AG20443 (cell line): Measurements from ENCODE around the gene PYGM.
A peak's percentile ranks its signal among the peaks of the same experiment; 100 is the strongest.

Experiments
- DNase-seq: peaks from one replicate; pipeline ENCODE4 v3.0.0; 2012; ENCODE audit warnings: low spot score, mixed read lengths

PYGM gene

DNA sequence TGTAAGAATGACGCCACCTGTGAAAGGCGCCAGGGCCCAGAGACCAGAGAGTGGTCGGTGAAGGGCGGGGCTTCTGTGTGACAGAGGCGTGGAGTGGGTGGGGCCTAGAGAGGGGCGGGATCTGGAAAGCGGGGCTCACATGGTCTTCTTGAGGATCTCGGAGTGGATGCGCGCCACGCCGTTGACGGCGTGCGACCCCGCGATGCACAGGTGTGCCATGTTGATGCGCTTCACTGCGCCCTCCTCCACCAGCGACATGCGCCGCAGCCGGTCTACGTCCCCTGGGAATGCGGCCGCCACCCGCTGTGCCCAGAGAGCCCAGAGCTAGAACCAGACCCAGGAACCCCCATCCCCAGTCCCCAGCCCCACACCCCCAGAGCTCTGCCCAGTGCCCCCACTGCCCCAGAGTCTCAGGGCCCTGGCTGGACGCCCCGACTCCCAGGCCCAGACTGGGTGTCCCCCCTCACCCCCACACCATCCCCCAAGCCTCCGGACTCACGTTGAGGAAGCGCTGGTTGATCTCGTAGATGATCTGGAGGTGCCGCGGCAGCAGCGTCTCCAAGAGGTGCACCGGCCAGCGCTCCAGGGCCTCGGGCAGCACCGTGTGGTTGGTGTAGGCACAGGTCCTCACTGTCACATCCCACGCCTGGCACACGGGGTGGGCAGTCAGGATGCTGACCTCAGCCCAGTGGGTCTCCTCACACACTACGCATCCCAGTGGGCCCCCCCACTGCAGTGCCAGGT, 6.2 kb downstream of the PYGM start:
- no peak for DNase-seq

DNA sequence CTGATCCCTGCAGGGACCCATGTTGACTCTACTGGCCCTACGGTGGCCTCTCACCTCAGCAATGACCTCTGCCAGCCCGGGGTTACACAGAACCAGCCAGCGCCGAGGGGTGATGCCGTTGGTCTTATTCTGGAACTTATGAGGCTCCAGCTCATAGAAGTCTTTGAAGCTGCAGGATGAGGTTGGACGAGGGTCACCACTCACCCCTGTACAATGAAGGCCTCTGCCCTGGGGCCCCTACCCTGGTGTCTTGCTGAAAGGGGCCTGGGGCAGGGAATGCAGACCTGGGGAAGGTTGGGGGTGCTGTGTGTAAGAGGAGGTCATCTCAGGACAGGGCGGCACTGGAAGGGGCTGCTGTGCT, 6.8 kb downstream of the PYGM start:
- DNase-seq: no peak

DNA sequence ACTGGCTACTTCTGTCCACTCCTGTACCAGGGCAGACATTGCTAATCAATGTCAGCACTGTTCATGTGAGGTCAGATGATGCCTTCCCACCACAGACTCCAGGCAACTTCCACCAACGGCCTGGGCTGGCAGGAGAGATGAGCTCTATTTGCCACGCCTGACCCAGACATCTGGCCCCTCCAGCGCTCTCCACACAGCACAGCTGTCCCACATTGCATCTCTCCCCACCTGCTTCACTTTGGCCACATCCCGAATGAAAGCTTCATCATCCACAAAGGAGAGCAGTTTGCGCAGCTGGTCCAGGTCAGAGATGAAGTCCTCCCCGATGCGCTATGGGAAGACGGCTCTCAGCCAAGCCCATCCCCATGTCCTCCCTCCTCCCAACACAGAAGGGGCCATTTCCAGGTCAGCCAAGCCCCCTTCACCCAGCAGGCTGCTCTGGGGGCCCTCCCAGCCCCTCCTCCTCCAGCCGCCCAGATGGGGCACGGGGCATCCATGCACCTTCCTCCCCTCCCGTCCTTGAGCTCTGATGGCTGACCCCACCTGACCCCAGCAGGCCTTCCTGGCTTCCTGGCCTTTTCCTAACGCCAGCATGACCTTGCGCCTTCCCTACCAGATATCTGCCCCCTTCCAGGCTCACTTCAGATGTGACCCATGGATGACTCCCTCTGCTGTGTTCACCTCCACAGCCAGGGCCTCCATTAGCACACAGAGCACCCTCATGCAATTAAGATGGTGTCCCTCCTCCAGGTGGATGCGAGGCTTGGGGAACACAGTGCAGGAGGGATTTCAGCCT, 7.4 kb downstream of the PYGM start:
- DNase-seq: no peak

DNA sequence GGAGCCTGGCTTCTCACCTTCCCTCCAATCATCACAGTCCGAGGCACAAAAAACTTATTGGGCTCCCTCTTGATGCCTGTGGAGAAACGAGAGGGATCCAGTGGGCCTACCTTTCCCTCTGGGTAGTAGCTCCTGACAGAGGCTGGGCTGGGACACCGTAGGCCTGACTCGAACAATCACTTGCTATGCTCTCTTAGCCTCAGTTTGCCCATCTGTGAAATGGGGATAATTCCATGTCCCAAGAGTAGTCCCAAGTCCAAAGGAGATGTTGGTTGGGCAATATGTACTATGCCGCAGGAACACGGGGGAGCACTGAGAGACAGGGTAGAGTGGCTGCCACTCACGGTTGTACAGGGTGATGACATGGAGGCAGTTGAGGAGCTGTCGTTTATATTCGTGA, 8.2 kb downstream of the PYGM start:
- no peak for DNase-seq

DNA sequence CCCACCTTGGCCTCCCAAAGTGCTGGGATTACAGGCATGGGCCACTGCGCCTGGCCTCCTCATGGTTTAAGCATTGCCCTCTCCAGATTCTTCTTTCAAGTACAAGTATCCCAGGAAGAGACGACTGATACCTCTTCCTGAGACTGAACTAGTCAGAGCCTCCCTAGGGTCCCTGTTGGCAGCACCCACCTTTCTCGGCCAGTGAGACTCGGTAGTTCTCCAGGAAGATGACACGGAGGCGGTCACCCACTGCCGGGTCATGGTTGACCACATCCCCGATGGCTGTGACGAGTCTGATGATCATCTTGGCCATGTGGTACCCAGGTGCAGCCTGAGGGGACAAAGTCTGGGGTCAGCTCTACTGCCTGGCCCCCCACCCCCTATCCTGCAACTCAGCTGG, 8.6 kb downstream of the PYGM start:
- no peak for DNase-seq

DNA sequence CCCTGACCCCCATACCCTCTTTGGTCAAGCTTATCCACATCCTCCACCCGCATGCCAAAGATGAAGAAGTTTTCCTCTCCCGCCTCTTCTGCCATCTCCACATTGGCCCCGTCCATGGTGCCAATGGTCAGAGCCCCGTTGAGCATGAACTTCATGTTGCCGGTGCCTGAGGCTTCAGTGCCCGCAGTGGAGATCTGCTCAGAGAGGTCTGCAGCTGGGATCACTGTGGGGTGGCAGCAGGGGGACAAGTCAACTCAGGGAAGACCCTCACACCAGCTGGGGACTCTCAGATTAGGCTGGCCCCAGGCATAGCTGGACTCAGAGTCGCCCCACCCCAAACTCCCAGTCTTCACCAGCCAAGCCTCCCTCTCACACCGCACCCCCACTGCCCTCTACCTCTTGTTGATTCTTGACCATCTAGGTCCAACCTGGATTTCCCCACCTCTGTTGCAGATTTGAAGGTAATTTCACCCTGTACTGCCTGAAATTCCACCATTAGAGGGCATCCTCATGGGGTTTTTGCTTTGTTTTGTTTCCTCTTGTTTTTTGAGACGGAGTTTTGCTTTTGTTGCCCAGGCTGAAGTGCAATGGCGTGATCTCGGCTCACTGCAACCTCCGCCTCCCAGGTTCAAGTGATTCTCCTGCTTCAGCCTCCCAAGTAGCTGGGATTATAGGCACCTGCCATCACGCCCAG, 9.3 kb downstream of the PYGM start:
- no peak for DNase-seq

DNA sequence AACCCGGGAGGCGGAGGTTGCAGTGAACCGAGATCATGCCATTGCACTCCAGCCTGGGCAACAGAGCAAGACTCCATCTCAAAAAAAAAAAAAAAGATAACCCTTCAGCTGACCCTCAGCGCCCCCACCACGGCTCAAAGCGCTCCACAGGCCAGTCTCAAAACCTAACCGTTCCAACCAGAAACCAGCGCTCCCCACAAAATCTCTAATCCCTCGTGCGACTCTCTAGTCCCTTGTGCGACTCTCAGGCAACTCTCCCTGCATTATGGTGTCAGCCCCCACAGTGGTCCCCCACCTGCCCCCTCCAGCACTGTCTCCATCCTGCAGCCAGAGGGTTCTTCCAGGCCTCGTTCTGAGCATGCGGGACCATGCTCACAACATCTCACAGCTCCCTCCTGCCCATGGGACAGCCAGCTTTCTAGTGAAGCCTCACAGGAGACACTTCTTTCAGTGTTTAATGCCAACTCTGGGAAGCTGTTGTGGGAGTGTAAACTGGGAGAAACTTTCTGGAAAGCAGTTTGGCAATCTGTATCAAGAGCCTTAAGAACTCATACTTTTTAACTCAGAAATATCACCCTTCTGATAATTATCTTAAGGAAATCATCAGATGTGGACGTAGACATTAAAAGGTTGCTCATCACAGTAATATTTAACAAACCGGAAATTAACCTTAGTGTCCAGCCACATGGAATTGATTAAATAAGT, 11.7 kb downstream of the PYGM start:
- DNase-seq: peak; percentile 69

DNA sequence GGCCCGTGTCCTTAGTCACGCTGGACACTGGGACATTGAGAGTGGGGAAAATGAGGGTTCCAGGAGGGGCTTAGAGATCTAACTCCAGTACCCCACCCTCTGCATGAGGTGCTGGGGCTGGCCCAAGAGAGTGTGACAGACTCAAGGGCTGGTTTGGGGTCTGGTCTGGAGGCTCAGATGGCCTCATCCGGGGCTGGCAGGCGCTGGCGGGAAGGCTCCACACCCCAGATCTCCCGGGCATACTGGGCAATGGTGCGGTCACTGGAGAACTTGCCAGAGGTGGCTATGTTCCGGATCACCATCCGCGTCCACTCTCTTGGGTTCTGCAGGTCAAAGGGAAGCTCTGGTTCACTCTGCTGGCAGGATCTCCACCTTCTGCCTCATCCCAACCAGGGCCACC, 13.3 kb downstream of the PYGM start:
- DNase-seq: no peak

DNA sequence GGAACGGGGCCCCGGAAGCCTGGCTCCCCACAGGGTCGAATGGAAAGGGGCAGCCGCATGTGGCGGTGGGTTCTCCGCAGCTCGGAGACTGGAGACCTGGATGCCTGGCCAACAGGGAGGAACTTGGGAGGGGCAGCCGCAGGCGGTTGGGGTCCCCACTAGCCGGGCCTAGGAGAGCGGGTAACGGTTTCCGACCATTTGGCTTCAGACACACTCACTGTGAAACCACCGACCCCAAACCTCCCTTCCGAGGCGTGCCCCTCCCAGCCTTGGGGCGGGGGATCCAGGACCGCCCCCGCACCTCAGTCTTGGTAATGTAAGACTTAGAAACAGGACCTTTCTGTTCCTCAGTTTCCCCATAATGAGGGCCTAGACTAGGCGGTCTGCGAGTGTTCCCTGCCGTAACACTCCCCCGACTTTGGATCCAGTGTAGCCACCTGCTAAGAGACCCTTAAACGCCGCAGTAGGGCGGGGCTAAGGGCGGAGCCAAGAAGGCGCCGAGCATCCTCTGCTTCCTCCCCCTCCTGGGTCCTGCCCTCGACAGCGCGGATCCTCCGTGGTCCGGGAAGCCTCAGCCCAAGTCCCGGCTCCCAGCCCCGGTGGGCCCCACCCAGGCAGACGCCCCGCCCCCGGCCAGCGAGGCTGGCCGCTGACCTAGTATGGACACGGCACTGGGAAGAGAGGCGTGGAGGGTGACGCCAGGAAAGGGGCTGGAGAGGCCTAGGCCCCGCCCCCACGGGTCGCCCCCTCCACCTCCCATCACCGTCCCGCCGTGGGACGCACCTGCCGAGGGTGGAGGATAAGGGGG, 14.0 kb downstream of the PYGM start:
- DNase-seq: peak; percentile 89

DNA sequence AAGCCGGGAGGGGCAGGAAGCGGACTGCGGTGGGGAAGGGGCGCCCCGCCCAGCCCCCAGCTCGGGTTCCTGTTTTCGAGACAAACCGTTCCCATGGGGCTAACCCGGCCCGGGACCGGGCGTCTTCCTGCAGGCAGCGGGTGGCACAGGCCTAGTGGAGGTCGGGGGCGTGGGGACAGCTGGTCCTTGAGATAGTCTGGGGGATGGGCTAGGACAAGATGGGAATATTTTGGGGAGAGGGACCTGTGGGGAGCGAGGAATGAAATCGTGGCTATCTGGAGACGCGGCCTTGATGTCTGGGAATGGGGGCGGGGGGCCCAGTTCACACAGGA, 14.6 kb downstream of the PYGM start:
- no peak for DNase-seq

DNA sequence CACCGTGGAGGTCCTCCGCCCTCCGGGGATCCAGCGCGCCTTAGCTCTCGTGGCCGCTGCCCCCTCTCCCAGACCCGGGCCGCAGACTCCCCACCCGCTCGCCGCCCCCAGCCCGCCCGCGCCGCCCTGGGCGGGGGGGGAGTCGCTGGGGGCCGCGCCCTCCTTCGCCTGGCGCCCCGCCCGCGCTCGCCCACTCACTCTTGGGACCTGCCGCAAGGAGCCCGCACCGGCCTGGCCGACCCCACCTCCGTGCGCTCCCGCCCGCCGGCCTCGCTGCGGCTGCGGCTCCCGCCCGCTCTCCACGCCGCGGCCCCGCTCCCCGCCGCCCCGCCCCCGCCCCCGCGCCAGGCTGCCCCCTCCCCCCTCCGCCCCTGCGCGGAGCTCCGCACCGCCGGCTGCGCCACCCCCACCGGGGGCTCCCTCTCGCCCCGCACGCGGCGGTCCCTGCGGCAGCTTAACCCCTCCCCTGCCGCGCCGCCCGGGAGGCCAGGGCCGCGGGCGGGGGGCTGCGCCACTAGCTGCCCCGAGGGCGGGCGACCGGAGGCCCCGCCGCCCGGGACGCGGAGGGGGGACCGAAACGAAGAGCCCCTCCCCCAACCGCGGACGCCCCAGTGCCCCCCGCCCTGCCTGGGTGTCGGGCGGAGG, 15.1 kb downstream of the PYGM start:
- no peak for DNase-seq

DNA sequence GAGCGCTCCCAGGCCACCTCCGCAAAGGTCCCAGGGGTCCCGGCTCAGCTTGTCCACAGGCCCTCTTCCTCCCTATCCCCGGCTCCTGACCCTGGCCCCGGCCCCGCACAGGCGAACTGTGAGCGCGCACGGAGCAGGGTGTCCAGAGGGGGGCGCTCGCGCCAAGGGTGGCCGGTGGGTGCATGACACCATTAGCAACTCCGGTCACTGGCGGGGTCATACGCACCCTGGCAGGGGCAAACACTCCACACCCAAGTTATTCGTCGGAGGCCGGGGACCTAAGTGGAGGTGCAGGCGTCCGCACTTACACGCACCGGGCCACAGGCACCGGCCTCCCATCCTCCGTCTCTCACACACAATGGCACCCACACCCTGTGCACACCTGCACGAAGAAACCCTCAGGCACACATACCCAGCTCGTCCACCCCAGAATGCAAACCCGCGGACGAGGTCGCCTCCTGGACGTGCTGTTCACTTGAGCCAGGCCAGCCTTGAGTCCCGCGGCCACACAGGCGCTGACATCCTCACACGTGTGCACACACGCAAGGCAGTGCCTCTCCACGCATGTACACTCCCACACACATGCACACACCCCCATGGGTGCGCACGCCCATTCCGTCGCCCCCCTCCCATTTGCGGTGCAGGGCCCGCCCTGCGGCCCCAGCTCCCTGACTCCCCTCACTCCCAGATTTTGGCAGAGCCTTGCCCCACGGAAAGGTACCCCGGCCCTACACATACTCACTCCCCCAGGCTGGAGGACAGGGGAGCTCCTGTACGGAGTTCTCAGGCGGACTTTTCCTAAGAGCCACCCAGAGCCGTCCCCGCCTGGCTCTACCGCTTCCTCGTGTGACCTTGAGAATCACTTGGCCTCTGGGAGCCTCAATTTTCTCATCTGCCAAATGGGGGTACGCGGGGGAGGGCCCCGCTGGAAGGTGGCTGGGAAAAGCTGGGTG, 15.9 kb downstream of the PYGM start, which contains the start of gene RASGRP2:
TSS of gene RASGRP2 (minus strand) at position 552 of the 953 bp plus-strand sequence. CDS start 1,276 bp downstream, outside the sequence.
- peak; percentile 53 for DNase-seq

DNA sequence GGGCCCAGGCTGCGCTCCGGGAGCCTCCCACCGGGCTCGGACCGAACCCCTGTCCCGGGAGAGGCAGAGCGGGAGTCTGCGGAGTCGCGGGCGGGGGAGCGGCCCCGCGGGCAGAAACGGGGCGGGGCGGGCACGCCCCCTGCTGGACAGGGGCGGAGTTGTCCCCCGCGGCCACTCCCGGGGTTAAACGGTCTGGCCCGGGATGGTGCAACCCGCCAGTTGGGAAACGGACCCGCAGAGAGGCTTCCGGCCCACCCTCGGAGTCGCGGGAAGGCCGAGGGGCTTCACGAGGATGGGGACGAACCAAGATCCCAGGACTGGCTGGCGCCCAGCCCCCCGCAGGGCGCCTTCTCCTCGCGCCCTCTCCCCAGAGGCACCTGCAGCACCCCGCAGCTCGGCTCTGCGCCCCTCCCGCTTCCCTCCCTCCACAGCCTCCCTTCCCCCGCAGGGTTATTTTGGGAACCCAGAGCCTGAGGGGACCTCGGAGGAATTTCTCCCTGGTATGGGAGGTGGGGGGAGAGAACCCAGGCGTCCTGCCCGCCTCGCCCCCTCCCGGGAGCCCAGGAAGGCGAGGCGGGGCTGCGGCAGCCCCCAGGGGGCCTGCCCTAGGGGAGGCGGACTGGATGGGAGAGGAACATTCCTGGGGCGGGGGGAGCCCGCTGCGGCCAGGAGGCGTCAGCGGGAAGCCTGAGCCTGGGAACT, 16.7 kb downstream of the PYGM start:
- peak; percentile 94 for DNase-seq

DNA sequence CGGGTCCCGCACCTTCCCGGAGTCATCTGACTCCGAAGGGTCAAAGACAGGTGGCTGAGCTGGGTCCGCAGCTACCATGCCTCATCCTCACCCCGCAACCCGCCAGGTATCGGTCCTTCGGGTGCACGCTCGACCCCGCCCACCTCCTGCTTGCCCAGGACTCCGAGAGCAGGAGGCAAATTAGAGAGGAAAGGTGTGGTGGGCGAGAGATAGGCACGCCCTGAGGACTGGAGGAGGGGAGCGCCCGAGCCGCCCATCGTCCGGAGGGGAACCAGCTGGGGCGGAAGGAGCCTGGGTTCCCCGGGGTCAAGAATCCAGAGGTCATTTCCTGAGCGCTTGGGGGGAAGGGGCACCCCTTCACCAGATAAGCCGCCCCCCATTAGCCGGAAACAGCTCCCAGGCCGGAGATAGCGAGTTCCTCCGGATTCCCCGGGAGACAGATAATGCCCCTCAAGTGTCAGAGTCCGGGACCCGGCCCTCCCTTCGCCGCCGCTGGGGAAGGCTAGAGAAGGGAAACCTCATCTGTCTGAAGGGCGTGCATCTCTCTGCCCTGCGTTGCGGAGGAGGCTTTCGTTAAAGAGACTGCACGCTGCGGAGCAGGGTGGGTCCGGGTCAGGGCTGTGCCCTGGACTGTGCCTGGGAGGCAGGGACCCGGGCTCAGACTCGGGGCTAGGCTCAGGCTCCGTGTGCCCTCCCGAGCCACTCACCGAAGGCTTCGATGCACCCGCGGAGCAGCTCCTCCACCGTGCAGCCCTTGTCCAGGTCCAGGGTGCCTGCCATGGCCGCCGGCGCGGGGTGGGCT, 17.5 kb downstream of the PYGM start:
- DNase-seq: peak; percentile 57

DNA sequence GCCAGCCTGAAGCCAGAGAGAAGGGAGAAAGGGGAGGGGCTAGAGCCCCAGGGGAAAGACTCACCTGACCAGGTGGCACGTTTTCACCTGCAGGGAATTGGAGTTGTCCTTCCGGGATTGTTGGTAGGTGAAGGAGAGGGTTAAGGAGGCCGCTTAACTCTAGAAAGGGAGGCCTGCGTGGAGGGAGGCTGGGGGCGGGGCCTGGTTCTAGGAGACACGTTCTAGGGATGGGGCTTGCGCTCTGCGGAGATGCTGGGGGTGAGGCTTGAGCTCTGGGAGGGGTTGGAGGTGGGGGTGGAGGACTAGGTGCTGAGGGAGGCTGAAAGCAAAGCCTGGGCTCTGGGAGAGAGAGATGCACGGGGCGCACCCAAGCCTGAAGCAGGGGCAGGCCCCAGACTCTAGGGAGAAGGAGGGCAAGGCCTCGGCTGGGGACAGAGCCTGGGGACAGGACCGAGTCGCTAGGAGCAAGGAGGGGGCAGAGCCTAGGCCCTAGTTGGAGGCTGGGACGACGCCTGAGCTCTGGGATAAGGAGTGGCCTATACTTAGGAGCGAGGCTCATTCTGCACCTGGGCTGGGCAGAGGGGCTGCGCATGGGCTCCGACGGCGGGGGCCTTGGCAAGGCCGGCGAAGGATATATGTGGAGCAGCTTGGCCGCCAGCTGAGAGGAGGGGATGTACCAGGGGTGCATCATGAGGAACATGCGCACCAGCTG, 18.2 kb downstream of the PYGM start:
- no peak for DNase-seq

DNA sequence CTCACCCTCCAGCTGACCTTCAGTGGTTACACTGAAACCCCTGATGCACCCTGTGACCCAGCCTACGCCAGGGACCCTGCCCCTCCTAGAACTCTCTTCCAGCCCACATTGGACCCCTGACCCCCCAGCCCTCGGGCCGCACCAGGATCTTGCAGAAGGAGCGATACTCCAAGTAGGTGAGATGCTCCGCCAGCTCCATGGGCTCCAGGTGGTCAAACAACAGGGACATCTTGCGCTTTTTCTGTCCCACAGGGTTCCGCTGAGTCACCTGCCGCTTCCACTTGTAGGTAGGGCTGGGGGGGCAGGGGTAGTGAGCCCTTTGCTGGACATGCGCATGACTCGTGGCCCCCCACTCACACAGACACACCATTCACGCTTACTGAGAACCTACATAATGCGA, 19.9 kb downstream of the PYGM start:
- DNase-seq: no peak

DNA sequence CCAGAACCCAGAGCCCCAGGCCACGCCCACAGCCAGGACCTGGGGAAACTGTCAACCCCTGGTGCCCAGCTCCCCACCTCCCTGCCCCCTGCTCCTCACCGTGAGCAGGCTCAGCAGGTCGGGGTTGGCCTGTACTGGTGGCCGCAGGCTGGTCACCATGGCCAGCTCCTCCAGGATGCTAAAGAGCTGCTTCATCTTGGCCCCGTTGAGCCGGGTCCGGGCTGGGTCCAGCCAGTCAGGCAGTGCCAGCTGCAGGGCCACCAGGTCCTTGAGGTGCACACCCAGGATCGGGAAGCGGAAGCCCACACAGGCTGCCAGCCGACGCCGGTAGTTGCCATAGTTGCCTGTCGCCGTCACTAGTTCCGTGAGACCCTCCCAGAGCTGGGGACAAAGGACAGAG, 23.1 kb downstream of the PYGM start:
- DNase-seq: no peak
